ENCODE measurements around the gene RHEX. TPM values are rescaled to one million over a fixed set of nuclear protein-coding genes. Genes with fewer than 3 reads are reported as not detected.

RHEX gene
- total RNA-seq, 1 donor from 2014 or later: 3.1 TPM

- H3K4me1 ChIP-seq (ENCODE audit: control insufficient read depth in 3 of 3, insufficient read depth in 3 of 3, low read length in 3 of 3): peaks cover 0 to 3% (median 3%) of the 10 kb centered on the region in 3 donors
- no peaks in the 10 kb centered on the region for H3K36me3 ChIP-seq (ENCODE audit: control insufficient read depth in 3 of 3, insufficient read depth in 3 of 3, low read length in 3 of 3)
- no peak overlapping the region for H3K27ac ChIP-seq (ENCODE audit: low read depth, low read length)
- no peak overlapping the region for H3K4me3 ChIP-seq (ENCODE audit: low read length in 3 of 3)
- no peaks in the 10 kb centered on the region for H3K27me3 ChIP-seq (ENCODE audit: control insufficient read depth in 3 of 3, insufficient read depth in 3 of 3, low read length in 3 of 3)
- H3K9ac ChIP-seq (ENCODE audit: low read depth in 1 of 3, low read length in 3 of 3): no peak overlapping the region
- H3K9me3 ChIP-seq (ENCODE audit: control insufficient read depth in 3 of 3, low read length in 3 of 3): no peaks in the 10 kb centered on the region
These were observed 23.5 kb upstream of the RHEX start for GRCh38 chr1:206029484-206029883.

DNA sequence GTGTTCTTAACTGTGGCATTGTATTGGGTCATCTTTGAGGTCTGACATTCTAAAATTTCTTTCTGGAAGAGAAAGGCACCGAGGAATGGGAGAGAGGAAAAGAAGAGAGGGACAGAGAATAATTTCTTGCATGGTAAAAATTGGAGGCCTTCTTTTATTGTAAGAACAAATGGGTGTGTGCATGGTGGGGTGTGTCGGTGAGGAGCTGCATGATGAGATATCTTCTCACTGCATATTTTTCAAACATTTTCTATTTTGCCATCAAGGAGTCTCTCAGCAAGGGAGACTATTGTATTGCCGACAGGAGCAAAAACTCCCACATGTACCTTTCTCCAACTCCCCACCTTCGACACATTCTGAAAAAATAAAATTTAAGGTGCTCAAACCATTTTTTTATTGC lies 22.8 kb upstream of the RHEX start:
- no peak overlapping the region for H3K9ac ChIP-seq (ENCODE audit: low read depth in 1 of 3, low read length in 3 of 3)
- no peak overlapping the region for H3K4me3 ChIP-seq (ENCODE audit: low read length in 3 of 3)
- H3K27me3 ChIP-seq (ENCODE audit: control insufficient read depth in 3 of 3, insufficient read depth in 3 of 3, low read length in 3 of 3): no peaks in the 10 kb centered on the region
- peaks cover 0 to 3% (median 3%) of the 10 kb centered on the region in 3 donors for H3K4me1 ChIP-seq (ENCODE audit: control insufficient read depth in 3 of 3, insufficient read depth in 3 of 3, low read length in 3 of 3)
- no peaks in the 10 kb centered on the region for H3K9me3 ChIP-seq (ENCODE audit: control insufficient read depth in 3 of 3, low read length in 3 of 3)
- H3K36me3 ChIP-seq (ENCODE audit: control insufficient read depth in 3 of 3, insufficient read depth in 3 of 3, low read length in 3 of 3): no peaks in the 10 kb centered on the region
- H3K27ac ChIP-seq (ENCODE audit: low read depth, low read length): no peak overlapping the region

GRCh38 chr1:206030714-206031113 lies 22.3 kb upstream of the RHEX start:
- Histone ChIP-seq H3K9ac (ENCODE audit: low read depth in 1 of 3, low read length in 3 of 3) (no peak overlapping the region), H3K4me3 (ENCODE audit: low read length in 3 of 3) (no peak overlapping the region), H3K9me3 (ENCODE audit: control insufficient read depth in 3 of 3, low read length in 3 of 3) (no peaks in the 10 kb centered on the region), H3K27me3 (ENCODE audit: control insufficient read depth in 3 of 3, insufficient read depth in 3 of 3, low read length in 3 of 3) (no peaks in the 10 kb centered on the region), H3K4me1 (ENCODE audit: control insufficient read depth in 3 of 3, insufficient read depth in 3 of 3, low read length in 3 of 3) (peaks cover 0 to 3% (median 3%) of the 10 kb centered on the region in 3 donors), H3K27ac (ENCODE audit: low read depth, low read length) (no peak overlapping the region), H3K36me3 (ENCODE audit: control insufficient read depth in 3 of 3, insufficient read depth in 3 of 3, low read length in 3 of 3) (no peaks in the 10 kb centered on the region)

DNA sequence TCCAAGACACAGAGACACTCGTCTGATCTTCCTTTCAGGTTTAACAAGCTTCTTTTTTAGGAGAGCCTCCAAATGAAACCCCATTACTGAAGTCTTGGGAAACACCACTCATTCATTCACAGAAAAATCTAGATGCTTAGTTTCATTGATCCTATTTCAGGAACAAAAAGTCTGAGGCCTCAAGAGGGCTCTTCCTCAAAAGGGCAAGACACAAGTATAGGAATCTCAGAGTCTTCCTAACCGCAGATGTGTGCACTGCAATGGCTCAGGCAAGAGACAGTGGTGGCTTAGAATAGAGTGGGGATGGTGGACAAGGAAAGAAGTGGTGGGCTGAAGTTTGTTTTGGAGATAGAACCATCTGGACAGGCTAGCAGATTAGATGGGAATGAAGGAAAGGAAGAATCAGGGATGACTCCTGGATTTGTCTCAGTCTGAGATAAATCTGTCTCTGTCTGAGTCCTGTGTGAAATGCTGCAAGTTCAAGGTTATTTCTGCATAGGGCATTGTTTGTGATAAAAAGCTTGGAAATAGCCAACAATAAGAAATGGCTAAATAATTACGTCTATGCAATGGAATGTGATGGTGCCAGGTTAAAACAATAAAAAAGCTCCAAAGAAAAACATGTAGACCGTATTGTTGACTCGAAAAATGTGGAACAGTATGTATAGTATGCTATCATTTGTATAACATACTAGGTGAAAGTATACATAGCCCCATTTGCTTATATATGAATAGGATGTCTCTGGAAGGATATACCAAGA lies 20.4 kb upstream of the RHEX start:
- Histone ChIP-seq H3K27ac (ENCODE audit: low read depth, low read length) (no peak overlapping the region), H3K36me3 (ENCODE audit: control insufficient read depth in 3 of 3, insufficient read depth in 3 of 3, low read length in 3 of 3) (no peaks in the 10 kb centered on the region), H3K9ac (ENCODE audit: low read depth in 1 of 3, low read length in 3 of 3) (no peak overlapping the region), H3K27me3 (ENCODE audit: control insufficient read depth in 3 of 3, insufficient read depth in 3 of 3, low read length in 3 of 3) (peaks cover 0 to under 1% (median 0%) of the 10 kb centered on the region in 3 donors), H3K4me3 (ENCODE audit: low read length in 3 of 3) (no peak overlapping the region), H3K4me1 (ENCODE audit: control insufficient read depth in 3 of 3, insufficient read depth in 3 of 3, low read length in 3 of 3) (peaks cover 0 to 3% (median 3%) of the 10 kb centered on the region in 3 donors), H3K9me3 (ENCODE audit: control insufficient read depth in 3 of 3, low read length in 3 of 3) (no peaks in the 10 kb centered on the region)

GRCh38 chr1:206035027-206035426 lies 17.9 kb upstream of the RHEX start:
- Histone ChIP-seq H3K4me1 (ENCODE audit: control insufficient read depth in 3 of 3, insufficient read depth in 3 of 3, low read length in 3 of 3) (peaks cover 0 to 3% (median 0%) of the 10 kb centered on the region in 3 donors), H3K27ac (ENCODE audit: low read depth, low read length) (no peak overlapping the region), H3K27me3 (ENCODE audit: control insufficient read depth in 3 of 3, insufficient read depth in 3 of 3, low read length in 3 of 3) (peaks cover 0 to 8% (median 6%) of the 10 kb centered on the region in 3 donors), H3K9ac (ENCODE audit: low read depth in 1 of 3, low read length in 3 of 3) (no peak overlapping the region), H3K4me3 (ENCODE audit: low read length in 3 of 3) (no peak overlapping the region), H3K9me3 (ENCODE audit: control insufficient read depth in 3 of 3, low read length in 3 of 3) (no peaks in the 10 kb centered on the region), H3K36me3 (ENCODE audit: control insufficient read depth in 3 of 3, insufficient read depth in 3 of 3, low read length in 3 of 3) (no peaks in the 10 kb centered on the region)

DNA sequence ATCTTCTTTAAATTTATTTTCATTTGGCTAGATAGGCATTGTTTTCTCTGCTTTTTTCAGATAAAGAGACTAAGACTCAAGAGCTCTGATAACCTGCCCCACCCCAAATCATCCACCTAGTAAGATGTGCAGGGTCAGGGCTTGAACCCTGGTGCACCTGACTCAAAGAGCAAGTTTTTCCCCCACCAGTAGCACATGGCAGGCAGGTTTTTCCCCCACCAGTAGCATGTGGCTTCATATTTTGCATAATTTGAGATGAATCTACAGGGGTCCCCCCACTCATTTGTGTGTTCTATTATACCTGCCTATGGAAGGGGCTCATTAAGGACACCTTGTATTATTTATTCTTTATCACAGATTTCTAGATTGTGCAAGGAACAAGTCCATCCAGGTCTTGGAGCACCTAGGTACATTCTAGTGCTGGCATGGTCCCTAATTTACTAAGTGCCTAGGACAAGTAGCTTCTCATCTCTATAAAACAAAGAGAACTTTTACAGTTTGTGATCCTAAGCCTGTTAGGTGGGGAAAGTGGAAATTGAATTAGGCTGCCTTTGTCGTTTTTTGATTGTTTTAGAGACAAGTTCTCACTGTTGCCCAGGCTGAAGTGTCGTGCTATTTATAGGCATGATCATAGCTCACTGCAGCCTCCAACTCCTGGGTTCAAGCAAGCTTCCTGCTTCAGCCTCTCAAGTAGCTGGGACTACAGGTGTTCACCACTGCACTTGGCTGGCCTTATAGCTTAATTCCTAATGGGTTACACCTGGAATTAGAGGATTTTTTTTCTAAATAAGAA lies 16.1 kb upstream of the RHEX start:
- no peaks in the 10 kb centered on the region for H3K4me1 ChIP-seq (ENCODE audit: control insufficient read depth in 3 of 3, insufficient read depth in 3 of 3, low read length in 3 of 3)
- no peaks in the 10 kb centered on the region for H3K9me3 ChIP-seq (ENCODE audit: control insufficient read depth in 3 of 3, low read length in 3 of 3)
- H3K27me3 ChIP-seq (ENCODE audit: control insufficient read depth in 3 of 3, insufficient read depth in 3 of 3, low read length in 3 of 3): peaks cover 0 to 8% (median 6%) of the 10 kb centered on the region in 3 donors
- H3K9ac ChIP-seq (ENCODE audit: low read depth in 1 of 3, low read length in 3 of 3): no peak overlapping the region
- no peaks in the 10 kb centered on the region for H3K36me3 ChIP-seq (ENCODE audit: control insufficient read depth in 3 of 3, insufficient read depth in 3 of 3, low read length in 3 of 3)
- no peak overlapping the region for H3K4me3 ChIP-seq (ENCODE audit: low read length in 3 of 3)
- H3K27ac ChIP-seq (ENCODE audit: low read depth, low read length): no peak overlapping the region

DNA sequence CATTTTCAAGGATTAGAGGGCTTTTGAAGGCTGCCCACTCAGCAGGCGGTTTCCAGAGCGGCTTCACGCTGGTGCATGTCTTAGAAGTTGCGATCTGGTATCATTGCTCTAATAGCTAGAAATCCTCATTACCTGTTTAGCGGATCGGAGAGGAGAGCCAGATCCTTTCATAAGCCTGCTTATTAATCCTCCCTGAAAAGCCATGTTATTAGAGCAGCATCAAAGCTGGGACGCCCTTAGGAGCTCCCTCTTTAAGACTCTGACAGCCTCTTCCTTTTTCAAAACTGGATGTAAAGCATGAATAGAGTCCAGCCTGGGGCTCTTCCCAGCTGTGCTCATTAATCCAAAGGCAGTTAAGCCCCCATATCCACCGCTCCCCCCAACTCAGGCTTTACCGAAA lies 15.4 kb upstream of the RHEX start:
- no peaks in the 10 kb centered on the region for H3K9me3 ChIP-seq (ENCODE audit: control insufficient read depth in 3 of 3, low read length in 3 of 3)
- H3K4me3 ChIP-seq (ENCODE audit: low read length in 3 of 3): no peak overlapping the region
- peaks cover 0 to 8% (median 6%) of the 10 kb centered on the region in 3 donors for H3K27me3 ChIP-seq (ENCODE audit: control insufficient read depth in 3 of 3, insufficient read depth in 3 of 3, low read length in 3 of 3)
- H3K36me3 ChIP-seq (ENCODE audit: control insufficient read depth in 3 of 3, insufficient read depth in 3 of 3, low read length in 3 of 3): no peaks in the 10 kb centered on the region
- H3K27ac ChIP-seq (ENCODE audit: low read depth, low read length): no peak overlapping the region
- H3K9ac ChIP-seq (ENCODE audit: low read depth in 1 of 3, low read length in 3 of 3): no peak overlapping the region
- no peaks in the 10 kb centered on the region for H3K4me1 ChIP-seq (ENCODE audit: control insufficient read depth in 3 of 3, insufficient read depth in 3 of 3, low read length in 3 of 3)

DNA sequence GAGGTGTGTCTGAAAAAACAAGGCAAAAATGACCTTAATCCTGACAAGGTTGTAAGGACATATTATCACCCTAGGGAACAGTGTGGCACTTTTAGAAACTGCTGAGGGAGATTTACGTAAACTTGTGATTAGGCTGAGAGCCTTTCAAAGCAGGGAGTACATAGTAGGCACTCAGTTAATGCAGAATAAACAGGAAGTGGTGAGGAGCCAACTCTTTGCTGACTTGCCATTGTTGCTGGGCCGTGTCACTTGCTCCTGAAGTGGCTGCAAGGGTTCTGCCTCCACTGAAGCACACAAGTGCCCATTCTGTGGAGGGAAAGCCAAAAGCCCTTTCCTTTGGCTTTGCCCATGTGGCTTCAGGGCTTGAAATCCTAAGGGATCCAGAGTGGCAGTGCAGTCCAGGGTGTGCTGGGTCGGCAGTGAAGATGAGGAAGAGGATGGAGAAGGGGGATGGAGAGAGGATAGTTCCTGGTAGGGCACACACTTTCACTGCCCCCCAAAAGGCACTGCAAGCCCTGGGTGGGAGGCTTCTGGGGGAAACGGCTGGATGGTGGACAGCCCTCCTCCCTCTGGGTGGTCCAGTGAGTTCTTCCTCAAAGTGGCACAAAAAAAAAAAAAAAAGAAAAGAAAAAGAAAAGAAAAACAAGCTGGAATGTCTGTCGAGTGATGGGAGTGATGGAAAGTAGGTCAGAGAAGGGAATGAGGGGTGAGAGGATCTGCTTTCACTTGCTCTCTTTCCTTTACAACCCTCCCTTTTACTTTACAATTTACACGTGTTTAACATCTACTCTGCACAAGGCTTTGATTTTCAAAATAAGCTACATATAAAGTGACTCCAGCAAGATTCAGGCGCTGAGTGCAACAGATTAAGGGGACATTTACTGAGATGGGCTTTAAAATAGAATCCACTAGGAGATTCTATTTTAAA lies 13.7 kb upstream of the RHEX start:
- Histone ChIP-seq H3K9me3 (ENCODE audit: control insufficient read depth in 3 of 3, low read length in 3 of 3) (no peaks in the 10 kb centered on the region), H3K27me3 (ENCODE audit: control insufficient read depth in 3 of 3, insufficient read depth in 3 of 3, low read length in 3 of 3) (peaks cover 0 to 8% (median 6%) of the 10 kb centered on the region in 3 donors), H3K36me3 (ENCODE audit: control insufficient read depth in 3 of 3, insufficient read depth in 3 of 3, low read length in 3 of 3) (no peaks in the 10 kb centered on the region), H3K9ac (ENCODE audit: low read depth in 1 of 3, low read length in 3 of 3) (no peak overlapping the region), H3K4me3 (ENCODE audit: low read length in 3 of 3) (no peak overlapping the region), H3K4me1 (ENCODE audit: control insufficient read depth in 3 of 3, insufficient read depth in 3 of 3, low read length in 3 of 3) (no peaks in the 10 kb centered on the region), H3K27ac (ENCODE audit: low read depth, low read length) (no peak overlapping the region)

DNA sequence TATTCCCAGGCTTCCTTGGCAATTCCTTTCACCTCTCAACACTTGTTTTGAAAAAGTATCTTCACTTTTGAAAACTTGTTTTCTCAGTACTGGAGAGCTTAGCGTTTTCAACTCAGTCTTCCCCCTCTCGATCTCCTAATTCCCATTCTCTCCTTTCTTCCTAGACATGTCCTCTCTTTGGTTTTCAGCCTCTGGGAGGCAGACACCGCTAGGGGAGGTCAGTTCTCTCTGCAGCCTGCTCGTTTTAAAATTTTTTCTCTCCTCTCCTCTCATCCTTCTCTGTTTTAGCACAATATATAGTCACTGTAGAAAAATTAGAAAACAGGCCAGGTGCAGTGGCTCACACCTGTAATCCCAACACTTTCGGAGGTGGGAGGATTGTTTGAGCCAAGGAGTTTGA lies 12.6 kb upstream of the RHEX start:
- no peaks in the 10 kb centered on the region for H3K36me3 ChIP-seq (ENCODE audit: control insufficient read depth in 3 of 3, insufficient read depth in 3 of 3, low read length in 3 of 3)
- H3K4me1 ChIP-seq (ENCODE audit: control insufficient read depth in 3 of 3, insufficient read depth in 3 of 3, low read length in 3 of 3): no peaks in the 10 kb centered on the region
- no peaks in the 10 kb centered on the region for H3K9me3 ChIP-seq (ENCODE audit: control insufficient read depth in 3 of 3, low read length in 3 of 3)
- H3K27ac ChIP-seq (ENCODE audit: low read depth, low read length): no peak overlapping the region
- peaks cover 0 to 8% (median 6%) of the 10 kb centered on the region in 3 donors for H3K27me3 ChIP-seq (ENCODE audit: control insufficient read depth in 3 of 3, insufficient read depth in 3 of 3, low read length in 3 of 3)
- H3K4me3 ChIP-seq (ENCODE audit: low read length in 3 of 3): no peak overlapping the region
- H3K9ac ChIP-seq (ENCODE audit: low read depth in 1 of 3, low read length in 3 of 3): no peak overlapping the region

Data from skeletal muscle tissue (tissue), 4 donors.